HEK293 (cell line): ENCODE data around the gene ZNF664.

Experiments
- KLF10 ChIP-seq: fragments of 450-650 bp; IDR thresholded peaks from 2 replicates; pipeline ENCODE4 v1.5.1; 2018; ENCODE audit warnings: missing biosample characterization, mild to moderate bottlenecking, missing genetic modification characterization
- KLF9 ChIP-seq: fragments of 450-650 bp; formaldehyde crosslinking; IDR thresholded peaks from 2 replicates; pipeline ENCODE4 v1.5.1; 2016; ENCODE audit warnings: missing biosample characterization, missing genetic modification characterization, low read depth
- REPIN1 ChIP-seq: fragments of 450-650 bp; formaldehyde crosslinking; IDR thresholded peaks from 2 replicates; pipeline ENCODE4 v1.5.1; 2017; ENCODE audit warnings: missing biosample characterization, missing genetic modification characterization, low read depth
- TCF7L2 ChIP-seq: IDR thresholded peaks from 2 replicates; pipeline ENCODE4 v1.6.1; 2011; ENCODE audit warnings: low read depth, mild to moderate bottlenecking, inconsistent platforms, low read length, moderate library complexity, borderline replicate concordance
- ZNF175 ChIP-seq: fragments of 450-650 bp; formaldehyde crosslinking; IDR thresholded peaks from 2 replicates; pipeline ENCODE4 v1.5.1; 2016; ENCODE audit warnings: missing biosample characterization, missing genetic modification characterization
- ZNF510 ChIP-seq: fragments of 450-650 bp; formaldehyde crosslinking; IDR thresholded peaks from 2 replicates; pipeline ENCODE4 v1.5.1; 2018; ENCODE audit warnings: mild to moderate bottlenecking, missing genetic modification characterization, missing biosample characterization; ENCODE audit not compliant: insufficient replicate concordance
- ZNF837 ChIP-seq: fragments of 450-650 bp; formaldehyde crosslinking; IDR thresholded peaks from 2 replicates; pipeline ENCODE4 v1.5.1; 2016; ENCODE audit warnings: missing biosample characterization, missing genetic modification characterization
- TF ChIP-seq, protein P1 (sequence below): fragments of 450-650 bp; formaldehyde crosslinking; IDR thresholded peaks from 2 replicates; pipeline ENCODE4 v1.5.1; 2016; ENCODE audit warnings: missing biosample characterization, missing genetic modification characterization
- TF ChIP-seq, protein P2 (sequence below): fragments of 450-650 bp; formaldehyde crosslinking; IDR thresholded peaks from 2 replicates; pipeline ENCODE4 v1.5.1; 2016; ENCODE audit warnings: missing biosample characterization, missing genetic modification characterization
- TF ChIP-seq, protein P3 (sequence below): fragments of 450-650 bp; formaldehyde crosslinking; conservative IDR thresholded peaks from 2 replicates; pipeline ENCODE4 v1.5.1; 2016; ENCODE audit warnings: low read depth, missing biosample characterization, missing genetic modification characterization
- TF ChIP-seq, protein P4 (sequence below): fragments of 450-650 bp; formaldehyde crosslinking; IDR thresholded peaks from 2 replicates; pipeline ENCODE4 v1.5.1; 2016; ENCODE audit warnings: missing biosample characterization, missing genetic modification characterization

- TF ChIP-seq, protein P1, sequence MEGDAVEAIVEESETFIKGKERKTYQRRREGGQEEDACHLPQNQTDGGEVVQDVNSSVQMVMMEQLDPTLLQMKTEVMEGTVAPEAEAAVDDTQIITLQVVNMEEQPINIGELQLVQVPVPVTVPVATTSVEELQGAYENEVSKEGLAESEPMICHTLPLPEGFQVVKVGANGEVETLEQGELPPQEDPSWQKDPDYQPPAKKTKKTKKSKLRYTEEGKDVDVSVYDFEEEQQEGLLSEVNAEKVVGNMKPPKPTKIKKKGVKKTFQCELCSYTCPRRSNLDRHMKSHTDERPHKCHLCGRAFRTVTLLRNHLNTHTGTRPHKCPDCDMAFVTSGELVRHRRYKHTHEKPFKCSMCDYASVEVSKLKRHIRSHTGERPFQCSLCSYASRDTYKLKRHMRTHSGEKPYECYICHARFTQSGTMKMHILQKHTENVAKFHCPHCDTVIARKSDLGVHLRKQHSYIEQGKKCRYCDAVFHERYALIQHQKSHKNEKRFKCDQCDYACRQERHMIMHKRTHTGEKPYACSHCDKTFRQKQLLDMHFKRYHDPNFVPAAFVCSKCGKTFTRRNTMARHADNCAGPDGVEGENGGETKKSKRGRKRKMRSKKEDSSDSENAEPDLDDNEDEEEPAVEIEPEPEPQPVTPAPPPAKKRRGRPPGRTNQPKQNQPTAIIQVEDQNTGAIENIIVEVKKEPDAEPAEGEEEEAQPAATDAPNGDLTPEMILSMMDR (tag by site-specific recombination) = no peak
- TF ChIP-seq, protein P2, sequence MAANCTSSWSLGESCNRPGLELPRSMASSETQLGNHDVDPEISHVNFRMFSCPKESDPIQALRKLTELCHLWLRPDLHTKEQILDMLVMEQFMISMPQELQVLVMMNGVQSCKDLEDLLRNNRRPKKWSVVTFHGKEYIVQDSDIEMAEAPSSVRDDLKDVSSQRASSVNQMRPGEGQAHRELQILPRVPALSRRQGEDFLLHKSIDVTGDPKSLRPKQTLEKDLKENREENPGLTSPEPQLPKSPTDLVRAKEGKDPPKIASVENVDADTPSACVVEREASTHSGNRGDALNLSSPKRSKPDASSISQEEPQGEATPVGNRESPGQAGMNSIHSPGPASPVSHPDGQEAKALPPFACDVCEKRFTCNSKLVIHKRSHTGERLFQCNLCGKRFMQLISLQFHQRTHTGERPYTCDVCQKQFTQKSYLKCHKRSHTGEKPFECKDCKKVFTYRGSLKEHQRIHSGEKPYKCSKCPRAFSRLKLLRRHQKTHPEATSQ (tag by site-specific recombination) = no peak
- TF ChIP-seq REPIN1 (tag by site-specific recombination) (no peak), KLF9 (tag by site-specific recombination) (no peak), TCF7L2 (no peak), KLF10 (tag by site-specific recombination) (no peak), ZNF175 (no peak), ZNF510 (tag by site-specific recombination) (no peak), ZNF837 (no peak)
- TF ChIP-seq, protein P3, sequence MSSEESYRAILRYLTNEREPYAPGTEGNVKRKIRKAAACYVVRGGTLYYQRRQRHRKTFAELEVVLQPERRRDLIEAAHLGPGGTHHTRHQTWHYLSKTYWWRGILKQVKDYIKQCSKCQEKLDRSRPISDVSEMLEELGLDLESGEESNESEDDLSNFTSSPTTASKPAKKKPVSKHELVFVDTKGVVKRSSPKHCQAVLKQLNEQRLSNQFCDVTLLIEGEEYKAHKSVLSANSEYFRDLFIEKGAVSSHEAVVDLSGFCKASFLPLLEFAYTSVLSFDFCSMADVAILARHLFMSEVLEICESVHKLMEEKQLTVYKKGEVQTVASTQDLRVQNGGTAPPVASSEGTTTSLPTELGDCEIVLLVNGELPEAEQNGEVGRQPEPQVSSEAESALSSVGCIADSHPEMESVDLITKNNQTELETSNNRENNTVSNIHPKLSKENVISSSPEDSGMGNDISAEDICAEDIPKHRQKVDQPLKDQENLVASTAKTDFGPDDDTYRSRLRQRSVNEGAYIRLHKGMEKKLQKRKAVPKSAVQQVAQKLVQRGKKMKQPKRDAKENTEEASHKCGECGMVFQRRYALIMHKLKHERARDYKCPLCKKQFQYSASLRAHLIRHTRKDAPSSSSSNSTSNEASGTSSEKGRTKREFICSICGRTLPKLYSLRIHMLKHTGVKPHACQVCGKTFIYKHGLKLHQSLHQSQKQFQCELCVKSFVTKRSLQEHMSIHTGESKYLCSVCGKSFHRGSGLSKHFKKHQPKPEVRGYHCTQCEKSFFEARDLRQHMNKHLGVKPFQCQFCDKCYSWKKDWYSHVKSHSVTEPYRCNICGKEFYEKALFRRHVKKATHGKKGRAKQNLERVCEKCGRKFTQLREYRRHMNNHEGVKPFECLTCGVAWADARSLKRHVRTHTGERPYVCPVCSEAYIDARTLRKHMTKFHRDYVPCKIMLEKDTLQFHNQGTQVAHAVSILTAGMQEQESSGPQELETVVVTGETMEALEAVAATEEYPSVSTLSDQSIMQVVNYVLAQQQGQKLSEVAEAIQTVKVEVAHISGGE = no peak
- TF ChIP-seq, protein P4, sequence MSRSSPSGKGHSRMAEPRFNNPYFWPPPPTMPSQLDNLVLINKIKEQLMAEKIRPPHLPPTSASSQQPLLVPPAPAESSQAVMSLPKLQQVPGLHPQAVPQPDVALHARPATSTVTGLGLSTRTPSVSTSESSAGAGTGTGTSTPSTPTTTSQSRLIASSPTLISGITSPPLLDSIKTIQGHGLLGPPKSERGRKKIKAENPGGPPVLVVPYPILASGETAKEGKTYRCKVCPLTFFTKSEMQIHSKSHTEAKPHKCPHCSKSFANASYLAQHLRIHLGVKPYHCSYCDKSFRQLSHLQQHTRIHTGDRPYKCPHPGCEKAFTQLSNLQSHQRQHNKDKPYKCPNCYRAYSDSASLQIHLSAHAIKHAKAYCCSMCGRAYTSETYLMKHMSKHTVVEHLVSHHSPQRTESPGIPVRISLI = no peak
These were observed 14.6 kb upstream of the ZNF664 start for GRCh38 chr12:123958462-123958861.
